Measurements from ENCODE around the gene AHSA1.

- TF ChIP-seq, protein P1, sequence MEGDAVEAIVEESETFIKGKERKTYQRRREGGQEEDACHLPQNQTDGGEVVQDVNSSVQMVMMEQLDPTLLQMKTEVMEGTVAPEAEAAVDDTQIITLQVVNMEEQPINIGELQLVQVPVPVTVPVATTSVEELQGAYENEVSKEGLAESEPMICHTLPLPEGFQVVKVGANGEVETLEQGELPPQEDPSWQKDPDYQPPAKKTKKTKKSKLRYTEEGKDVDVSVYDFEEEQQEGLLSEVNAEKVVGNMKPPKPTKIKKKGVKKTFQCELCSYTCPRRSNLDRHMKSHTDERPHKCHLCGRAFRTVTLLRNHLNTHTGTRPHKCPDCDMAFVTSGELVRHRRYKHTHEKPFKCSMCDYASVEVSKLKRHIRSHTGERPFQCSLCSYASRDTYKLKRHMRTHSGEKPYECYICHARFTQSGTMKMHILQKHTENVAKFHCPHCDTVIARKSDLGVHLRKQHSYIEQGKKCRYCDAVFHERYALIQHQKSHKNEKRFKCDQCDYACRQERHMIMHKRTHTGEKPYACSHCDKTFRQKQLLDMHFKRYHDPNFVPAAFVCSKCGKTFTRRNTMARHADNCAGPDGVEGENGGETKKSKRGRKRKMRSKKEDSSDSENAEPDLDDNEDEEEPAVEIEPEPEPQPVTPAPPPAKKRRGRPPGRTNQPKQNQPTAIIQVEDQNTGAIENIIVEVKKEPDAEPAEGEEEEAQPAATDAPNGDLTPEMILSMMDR (IDR thresholded peaks at IDR 0.05) = no peak
- no peak for TF ChIP-seq POLR2A (IDR thresholded peaks at IDR 0.05)
These were observed 20.9 kb downstream of the AHSA1 start for GRCh38 chr14:77478796-77479195.
